Occipital lobe (tissue), 3 donors: Measurements from ENCODE around the gene ZYG11B. TPM values are rescaled to one million over a fixed set of nuclear protein-coding genes. Genes with fewer than 3 reads are reported as not detected.
A peak's percentile ranks its signal among the peaks of the same experiment; 100 is the strongest.
"Not testable (repeated sequence)": the region's sequence is repeated elsewhere in the genome, so short reads cannot be mapped to it uniquely, and the experiment has no call there.

Experiments
- DNase-seq: peaks from one replicate; lab custom pipeline; 2025; lab: John Stamatoyannopoulos, UW
- small RNA-seq: library from RNA; depleted of rRNA; stranded (forward); fragments of <200 nt; gene quantifications from one replicate; pipeline ENCODE3, GENCODE V24; 2014
- total RNA-seq: library from RNA; depleted of rRNA; stranded (reverse); fragments of >200 nt; gene quantifications from one replicate; pipeline ENCODE4 v1.2.3, GENCODE V29; 2014

Gene ZYG11B
- total RNA-seq, 1 donor from 2014 or later, result 162 TPM

- no peak for DNase-seq
Measured at GRCh38 chr1:52842643-52843310, 116.5 kb downstream of the ZYG11B start, which contains the start of gene ZYG11A. TSS of gene ZYG11A (plus strand) at chr1:52842760. CDS start at chr1:52842884, 124 bp downstream.

DNA sequence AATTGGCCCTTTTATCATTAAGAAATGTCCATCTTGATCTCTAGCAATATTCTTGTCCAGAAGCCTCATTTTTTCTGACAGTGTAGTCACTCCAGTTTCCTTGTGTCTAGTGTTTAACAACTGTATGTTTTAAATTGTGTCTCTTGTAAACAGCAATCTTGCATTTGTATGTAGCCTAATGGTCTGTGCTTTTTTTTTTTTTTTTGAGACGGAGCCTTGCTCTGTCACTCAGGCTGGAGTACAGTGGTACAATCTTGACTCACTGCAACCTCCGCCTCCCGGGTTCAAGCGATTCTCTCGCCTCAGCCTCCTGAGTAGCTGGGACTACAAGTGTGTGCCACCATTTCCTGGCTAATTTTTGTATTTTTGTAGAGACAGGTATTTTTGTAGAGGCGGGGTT is 118.9 kb downstream of the ZYG11B start:
- DNase-seq, result not testable (repeated sequence)

GRCh38 chr1:52848423-52848822 is 122.2 kb downstream of the ZYG11B start:
- DNase-seq, result no peak

DNA sequence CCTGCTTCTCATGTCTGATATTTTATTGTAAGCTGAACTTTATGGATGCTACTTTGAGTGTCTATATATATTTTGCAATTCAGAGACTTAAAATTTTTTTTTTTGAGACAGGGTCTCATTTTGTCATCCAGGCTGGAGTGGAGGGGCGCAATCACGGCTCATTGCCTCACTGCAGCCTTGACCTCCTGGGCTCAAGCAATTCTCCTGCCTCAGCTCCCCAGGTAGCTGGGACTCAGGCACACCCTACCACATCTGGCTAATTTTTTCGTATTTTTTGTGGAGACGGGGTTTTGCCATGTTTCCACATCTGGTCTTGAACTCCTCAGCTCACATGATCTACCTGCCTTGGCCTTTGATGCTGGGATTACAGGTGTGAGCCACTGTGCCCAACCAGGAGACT is 124.7 kb downstream of the ZYG11B start:
- no peak for DNase-seq

- no peak for DNase-seq
Measured at GRCh38 chr1:52852854-52853253, 126.6 kb downstream of the ZYG11B start.

- no peak for DNase-seq
Measured at GRCh38 chr1:52855584-52855983, 129.3 kb downstream of the ZYG11B start.

GRCh38 chr1:52856026-52856425 is 129.8 kb downstream of the ZYG11B start:
- DNase-seq, result no peak

- no peak for DNase-seq
Measured at GRCh38 chr1:52857443-52857842, 131.2 kb downstream of the ZYG11B start.

DNA sequence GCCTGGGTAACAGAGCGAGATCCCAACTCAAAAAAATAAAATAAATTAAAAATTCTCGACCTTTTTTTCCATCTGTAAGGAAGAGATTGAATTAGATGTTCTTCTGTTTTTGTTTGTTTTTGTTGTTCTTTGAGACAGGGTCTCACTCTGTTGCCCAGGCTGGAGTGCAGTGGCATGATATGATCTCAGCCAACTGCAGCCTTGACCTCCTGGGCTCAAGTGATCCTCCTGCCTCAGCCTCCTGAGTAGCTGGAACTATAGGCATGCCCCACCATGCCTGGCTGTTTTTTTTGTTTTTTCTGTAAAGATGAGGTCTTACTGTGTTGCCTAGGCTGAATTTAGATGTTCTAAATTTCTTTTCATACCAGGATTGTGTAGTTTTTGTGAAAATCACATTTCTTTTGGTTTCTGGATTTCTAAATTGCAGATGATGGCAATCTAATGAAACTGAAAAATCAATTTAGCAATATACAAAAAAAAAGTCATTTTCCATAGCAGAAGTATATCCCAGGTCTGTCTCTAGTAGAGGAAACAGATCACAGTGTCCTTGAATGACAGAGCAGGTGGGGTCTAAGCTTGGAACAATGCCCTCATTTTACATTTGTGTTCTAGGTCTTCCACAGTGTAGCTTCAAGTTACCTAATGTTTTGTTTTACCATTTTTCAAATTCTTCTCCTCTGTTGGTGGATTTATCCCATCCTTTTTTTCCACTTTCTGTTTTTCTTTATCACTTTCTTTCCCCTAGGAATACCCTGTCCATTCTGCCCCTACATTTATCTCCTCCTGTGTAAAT is 136.6 kb downstream of the ZYG11B start:
- DNase-seq, result no peak

GRCh38 chr1:52867087-52867863 is 141.0 kb downstream of the ZYG11B start:
- DNase-seq, result no peak

GRCh38 chr1:52869727-52870126 is 143.5 kb downstream of the ZYG11B start:
- not testable (repeated sequence) for DNase-seq

DNA sequence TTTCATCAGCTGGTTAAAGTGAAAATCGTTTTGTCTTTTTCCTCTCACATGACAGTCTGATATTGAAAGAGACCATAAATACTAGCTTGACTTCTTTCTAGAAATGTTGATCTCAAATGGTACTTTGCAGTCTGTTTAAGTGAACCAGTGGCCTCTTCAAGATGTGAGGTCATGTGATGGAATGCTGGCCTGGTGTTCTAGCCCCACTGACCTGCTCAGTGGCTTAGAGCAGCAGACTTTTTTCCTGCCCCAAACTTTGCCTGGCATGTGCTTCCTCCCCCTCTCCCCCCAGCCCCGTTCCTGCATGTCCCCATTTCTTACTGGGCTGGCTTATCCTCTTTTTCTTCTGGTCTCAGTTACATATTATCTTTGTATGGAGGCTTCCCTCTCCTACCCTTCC is 150.6 kb downstream of the ZYG11B start:
- no peak for DNase-seq

Small RNA genes within 50 kb of the gene (small RNA-seq; reads per million reads assigned to genes)
- gene RN7SL62P (not detected), gene RNU2-30P (1.0 reads per million, percentile 73 among the genes with 10 or more reads in this experiment), gene RNU6-969P (not detected)

Other genes starting within 250 kb of the ZYG11B start
- gene TUT4, start 173.4 kb upstream of the ZYG11B start, total RNA-seq, result 159 TPM
- 20.9 TPM for gene GPX7, start 124.1 kb upstream of the ZYG11B start, total RNA-seq
- not detected for gene SHISAL2A, start 93.3 kb upstream of the ZYG11B start, total RNA-seq
- gene COA7, start 28.1 kb upstream of the ZYG11B start, total RNA-seq, result 25.6 TPM
- gene ZYG11A, start 116.3 kb downstream of the ZYG11B start, total RNA-seq, result 0.47 TPM
- gene ECHDC2, start 195.3 kb downstream of the ZYG11B start, total RNA-seq, result 6.6 TPM
- gene SCP2, start 200.8 kb downstream of the ZYG11B start, total RNA-seq, result 72.7 TPM